IPS-NIHi7 (cell line): ENCODE results near the gene PLAAT5.
A peak's percentile ranks its signal among the peaks of the same experiment; 100 is the strongest.

Experiments
- DNase-seq: peaks from one replicate; pipeline ENCODE4 v3.0.0; 2012; ENCODE audit warnings: mixed read lengths; ENCODE audit errors: extremely low spot score

Gene PLAAT5

GRCh38 chr11:63512816-63513215, 21.8 kb upstream of the PLAAT5 start:
- no peak for DNase-seq

GRCh38 chr11:63511048-63511748, 20.2 kb upstream of the PLAAT5 start:
- no peak for DNase-seq

GRCh38 chr11:63510360-63511047, 19.5 kb upstream of the PLAAT5 start:
- no peak for DNase-seq

GRCh38 chr11:63508745-63509144, 17.8 kb upstream of the PLAAT5 start:
- DNase-seq = no peak

- peak; percentile 82 for DNase-seq
These were observed 17.0 kb upstream of the PLAAT5 start for GRCh38 chr11:63508009-63508408.

GRCh38 chr11:63507511-63507910, 16.5 kb upstream of the PLAAT5 start:
- DNase-seq = no peak

GRCh38 chr11:63506876-63507275, 15.9 kb upstream of the PLAAT5 start:
- DNase-seq = no peak

GRCh38 chr11:63505857-63506528, 15.0 kb upstream of the PLAAT5 start, which contains the start of gene LGALS12:
Gene LGALS12 (plus strand): TSS chr11:63506084. CDS start chr11:63506459, 375 bp downstream.
- peak; percentile 66 for DNase-seq

GRCh38 chr11:63504933-63505586, 14.1 kb upstream of the PLAAT5 start:
- no peak for DNase-seq

GRCh38 chr11:63504054-63504453, 13.1 kb upstream of the PLAAT5 start:
- DNase-seq = no peak

- no peak for DNase-seq
These were observed 12.5 kb upstream of the PLAAT5 start for GRCh38 chr11:63503492-63503891.

- no peak for DNase-seq
These were observed 11.4 kb upstream of the PLAAT5 start for GRCh38 chr11:63502252-63502820.

GRCh38 chr11:63501236-63501635, 10.3 kb upstream of the PLAAT5 start:
- no peak for DNase-seq

GRCh38 chr11:63499874-63500273, 8.9 kb upstream of the PLAAT5 start:
- DNase-seq = no peak

GRCh38 chr11:63494975-63495374, 4.0 kb upstream of the PLAAT5 start:
- DNase-seq = no peak

GRCh38 chr11:63493127-63493526, 2.2 kb upstream of the PLAAT5 start:
- no peak for DNase-seq

GRCh38 chr11:63492441-63492840, 1.5 kb upstream of the PLAAT5 start:
- DNase-seq = no peak

- no peak for DNase-seq
These were observed 837 bp upstream of the PLAAT5 start for GRCh38 chr11:63491636-63492372.

- DNase-seq = no peak
These were observed 247 bp upstream of the PLAAT5 start for GRCh38 chr11:63491240-63491587.

- peak; percentile 54 for DNase-seq
These were observed 1.1 kb downstream of the PLAAT5 start for GRCh38 chr11:63489879-63490278.

GRCh38 chr11:63488789-63489188, 2.2 kb downstream of the PLAAT5 start:
- DNase-seq = no peak
